ENCODE measurements around the gene ZNF80. TPM values are rescaled to one million over a fixed set of nuclear protein-coding genes. Genes with fewer than 3 reads are reported as not detected.

Gene ZNF80
- total RNA-seq, 1 donor from 2014 or later = not detected

- peaks cover 4% of the 10 kb centered on the region for H3K9me3 Mint-ChIP-seq (ENCODE audit: unreplicated experiment)
- TF ChIP-seq CTCF (IDR thresholded peaks at IDR 0.05; ENCODE audit: partially characterized antibody, unreplicated experiment) = no peak
- H3K27ac Mint-ChIP-seq (ENCODE audit: unreplicated experiment) = no peak overlapping the region
- H3K27me3 Mint-ChIP-seq (ENCODE audit: unreplicated experiment) = no peaks in the 10 kb centered on the region
- DNase-seq = no peak
- H3K4me1 Mint-ChIP-seq (ENCODE audit: low read depth, unreplicated experiment) = no peaks in the 10 kb centered on the region
- no peak overlapping the region for H3K4me3 Mint-ChIP-seq (ENCODE audit: unreplicated experiment)
- H3K36me3 Mint-ChIP-seq (ENCODE audit: unreplicated experiment) = peaks cover 11% of the 10 kb centered on the region
Observed at GRCh38 chr3:114272271-114272670, 34.9 kb upstream of the ZNF80 start.

GRCh38 chr3:114270019-114270418 lies 32.6 kb upstream of the ZNF80 start:
- H3K4me1 Mint-ChIP-seq (ENCODE audit: low read depth, unreplicated experiment) = no peaks in the 10 kb centered on the region
- no peak overlapping the region for H3K27ac Mint-ChIP-seq (ENCODE audit: unreplicated experiment)
- no peaks in the 10 kb centered on the region for H3K27me3 Mint-ChIP-seq (ENCODE audit: unreplicated experiment)
- no peak for TF ChIP-seq CTCF (IDR thresholded peaks at IDR 0.05; ENCODE audit: partially characterized antibody, unreplicated experiment)
- H3K9me3 Mint-ChIP-seq (ENCODE audit: unreplicated experiment) = peaks cover 4% of the 10 kb centered on the region
- H3K4me3 Mint-ChIP-seq (ENCODE audit: unreplicated experiment) = no peak overlapping the region
- peaks cover 6% of the 10 kb centered on the region for H3K36me3 Mint-ChIP-seq (ENCODE audit: unreplicated experiment)
- no peak for DNase-seq

GRCh38 chr3:114260152-114260551 lies 22.8 kb upstream of the ZNF80 start:
- TF ChIP-seq CTCF (IDR thresholded peaks at IDR 0.05; ENCODE audit: partially characterized antibody, unreplicated experiment) = no peak
- peaks cover 3% of the 10 kb centered on the region for H3K9me3 Mint-ChIP-seq (ENCODE audit: unreplicated experiment)
- DNase-seq = no peak
- H3K36me3 Mint-ChIP-seq (ENCODE audit: unreplicated experiment) = no peaks in the 10 kb centered on the region
- H3K27me3 Mint-ChIP-seq (ENCODE audit: unreplicated experiment) = no peaks in the 10 kb centered on the region
- H3K27ac Mint-ChIP-seq (ENCODE audit: unreplicated experiment) = no peak overlapping the region
- H3K4me3 Mint-ChIP-seq (ENCODE audit: unreplicated experiment) = no peak overlapping the region
- no peaks in the 10 kb centered on the region for H3K4me1 Mint-ChIP-seq (ENCODE audit: low read depth, unreplicated experiment)

- Mint-ChIP-seq H3K4me3 (ENCODE audit: unreplicated experiment) (no peak overlapping the region), H3K27ac (ENCODE audit: unreplicated experiment) (no peak overlapping the region), H3K9me3 (ENCODE audit: unreplicated experiment) (peaks cover 3% of the 10 kb centered on the region), H3K27me3 (ENCODE audit: unreplicated experiment) (no peaks in the 10 kb centered on the region), H3K4me1 (ENCODE audit: low read depth, unreplicated experiment) (no peaks in the 10 kb centered on the region), H3K36me3 (ENCODE audit: unreplicated experiment) (no peaks in the 10 kb centered on the region)
- no peak for TF ChIP-seq CTCF (IDR thresholded peaks at IDR 0.05; ENCODE audit: partially characterized antibody, unreplicated experiment)
- DNase-seq = no peak
Observed at GRCh38 chr3:114259566-114259965, 22.2 kb upstream of the ZNF80 start.

- DNase-seq = no peak
- Mint-ChIP-seq H3K4me3 (ENCODE audit: unreplicated experiment) (no peak overlapping the region), H3K27me3 (ENCODE audit: unreplicated experiment) (peaks cover 6% of the 10 kb centered on the region), H3K36me3 (ENCODE audit: unreplicated experiment) (no peaks in the 10 kb centered on the region), H3K27ac (ENCODE audit: unreplicated experiment) (no peak overlapping the region), H3K9me3 (ENCODE audit: unreplicated experiment) (peaks cover 2% of the 10 kb centered on the region), H3K4me1 (ENCODE audit: low read depth, unreplicated experiment) (peaks cover 3% of the 10 kb centered on the region)
- TF ChIP-seq CTCF (IDR thresholded peaks at IDR 0.05; ENCODE audit: partially characterized antibody, unreplicated experiment) = no peak
Observed at GRCh38 chr3:114253505-114253904, 16.1 kb upstream of the ZNF80 start.

Measured in glutamatergic neuron (in vitro differentiated cells).